ENCODE results near the gene SPTLC1.

DNA sequence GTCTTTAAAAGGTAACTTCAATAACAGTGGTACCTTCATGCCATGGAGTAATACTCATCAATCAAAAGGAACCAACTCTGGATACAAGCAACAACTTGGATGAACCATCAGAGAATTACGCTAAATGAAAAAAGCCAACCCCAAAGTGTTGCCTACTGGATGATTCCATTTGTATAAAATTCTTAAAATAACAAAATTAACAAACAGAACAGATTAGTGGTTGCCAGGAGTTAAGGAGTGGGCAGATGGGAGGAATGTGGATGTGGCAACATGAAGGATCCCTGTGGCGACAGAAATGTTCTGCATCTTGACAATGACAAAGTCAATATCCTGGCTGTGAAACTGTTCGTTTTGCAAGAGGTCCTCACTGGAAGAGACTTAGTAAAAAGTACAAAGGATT is 50.5 kb downstream of the SPTLC1 start:
- TF ChIP-seq SIX5 (IDR thresholded peaks at IDR 0.05; ENCODE audit: low read depth, low read length, severe bottlenecking) (no peak), ZSCAN29 (IDR thresholded peaks at IDR 0.05) (no peak), RAD51 (IDR thresholded peaks at IDR 0.05) (no peak), CBX5 (IDR thresholded peaks at IDR 0.05; ENCODE audit: low read depth) (no peak), DPF2 (IDR thresholded peaks at IDR 0.05) (no peak), SUZ12 (IDR thresholded peaks at IDR 0.05; ENCODE audit: unreplicated experiment) (no peak), TCF12 (IDR thresholded peaks at IDR 0.05; ENCODE audit: low read depth, low read length) (no peak), POLR2A (IDR thresholded peaks at IDR 0.05; ENCODE audit: low read depth, low read length) (no peak), TAF1 (IDR thresholded peaks at IDR 0.05; ENCODE audit: borderline replicate concordance, low read depth, low read length) (no peak)
- TF ChIP-seq, protein P1, sequence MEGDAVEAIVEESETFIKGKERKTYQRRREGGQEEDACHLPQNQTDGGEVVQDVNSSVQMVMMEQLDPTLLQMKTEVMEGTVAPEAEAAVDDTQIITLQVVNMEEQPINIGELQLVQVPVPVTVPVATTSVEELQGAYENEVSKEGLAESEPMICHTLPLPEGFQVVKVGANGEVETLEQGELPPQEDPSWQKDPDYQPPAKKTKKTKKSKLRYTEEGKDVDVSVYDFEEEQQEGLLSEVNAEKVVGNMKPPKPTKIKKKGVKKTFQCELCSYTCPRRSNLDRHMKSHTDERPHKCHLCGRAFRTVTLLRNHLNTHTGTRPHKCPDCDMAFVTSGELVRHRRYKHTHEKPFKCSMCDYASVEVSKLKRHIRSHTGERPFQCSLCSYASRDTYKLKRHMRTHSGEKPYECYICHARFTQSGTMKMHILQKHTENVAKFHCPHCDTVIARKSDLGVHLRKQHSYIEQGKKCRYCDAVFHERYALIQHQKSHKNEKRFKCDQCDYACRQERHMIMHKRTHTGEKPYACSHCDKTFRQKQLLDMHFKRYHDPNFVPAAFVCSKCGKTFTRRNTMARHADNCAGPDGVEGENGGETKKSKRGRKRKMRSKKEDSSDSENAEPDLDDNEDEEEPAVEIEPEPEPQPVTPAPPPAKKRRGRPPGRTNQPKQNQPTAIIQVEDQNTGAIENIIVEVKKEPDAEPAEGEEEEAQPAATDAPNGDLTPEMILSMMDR (IDR thresholded peaks at IDR 0.05 in 2 of 3, conservative IDR thresholded peaks at IDR 0.05 in 1 of 3; ENCODE audit: control insufficient read depth in 2 of 3, extremely low read depth in 1 of 3, insufficient read depth in 1 of 3, low read depth in 3 of 3, low read length in 3 of 3) = no peak
- TF ChIP-seq, protein P2, sequence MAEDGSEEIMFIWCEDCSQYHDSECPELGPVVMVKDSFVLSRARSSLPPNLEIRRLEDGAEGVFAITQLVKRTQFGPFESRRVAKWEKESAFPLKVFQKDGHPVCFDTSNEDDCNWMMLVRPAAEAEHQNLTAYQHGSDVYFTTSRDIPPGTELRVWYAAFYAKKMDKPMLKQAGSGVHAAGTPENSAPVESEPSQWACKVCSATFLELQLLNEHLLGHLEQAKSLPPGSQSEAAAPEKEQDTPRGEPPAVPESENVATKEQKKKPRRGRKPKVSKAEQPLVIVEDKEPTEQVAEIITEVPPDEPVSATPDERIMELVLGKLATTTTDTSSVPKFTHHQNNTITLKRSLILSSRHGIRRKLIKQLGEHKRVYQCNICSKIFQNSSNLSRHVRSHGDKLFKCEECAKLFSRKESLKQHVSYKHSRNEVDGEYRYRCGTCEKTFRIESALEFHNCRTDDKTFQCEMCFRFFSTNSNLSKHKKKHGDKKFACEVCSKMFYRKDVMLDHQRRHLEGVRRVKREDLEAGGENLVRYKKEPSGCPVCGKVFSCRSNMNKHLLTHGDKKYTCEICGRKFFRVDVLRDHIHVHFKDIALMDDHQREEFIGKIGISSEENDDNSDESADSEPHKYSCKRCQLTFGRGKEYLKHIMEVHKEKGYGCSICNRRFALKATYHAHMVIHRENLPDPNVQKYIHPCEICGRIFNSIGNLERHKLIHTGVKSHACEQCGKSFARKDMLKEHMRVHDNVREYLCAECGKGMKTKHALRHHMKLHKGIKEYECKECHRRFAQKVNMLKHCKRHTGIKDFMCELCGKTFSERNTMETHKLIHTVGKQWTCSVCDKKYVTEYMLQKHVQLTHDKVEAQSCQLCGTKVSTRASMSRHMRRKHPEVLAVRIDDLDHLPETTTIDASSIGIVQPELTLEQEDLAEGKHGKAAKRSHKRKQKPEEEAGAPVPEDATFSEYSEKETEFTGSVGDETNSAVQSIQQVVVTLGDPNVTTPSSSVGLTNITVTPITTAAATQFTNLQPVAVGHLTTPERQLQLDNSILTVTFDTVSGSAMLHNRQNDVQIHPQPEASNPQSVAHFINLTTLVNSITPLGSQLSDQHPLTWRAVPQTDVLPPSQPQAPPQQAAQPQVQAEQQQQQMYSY (CRISPR knock-in tag; IDR thresholded peaks at IDR 0.05) = no peak
- TF ChIP-seq, protein P3, sequence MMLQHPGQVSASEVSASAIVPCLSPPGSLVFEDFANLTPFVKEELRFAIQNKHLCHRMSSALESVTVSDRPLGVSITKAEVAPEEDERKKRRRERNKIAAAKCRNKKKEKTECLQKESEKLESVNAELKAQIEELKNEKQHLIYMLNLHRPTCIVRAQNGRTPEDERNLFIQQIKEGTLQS (IDR thresholded peaks at IDR 0.05; ENCODE audit: borderline replicate concordance, extremely low read depth, low read depth, low read length) = no peak

All from GM12878 (cell line).